Activated B cell treated with CpG ODN at 0.5 μM for 24 hours (primary cell): Measurements from ENCODE around the gene PPP1R12C. TPM values are rescaled to one million over a fixed set of nuclear protein-coding genes. Genes with fewer than 3 reads are reported as not detected.

ENCODE experiments used
- ATAC-seq: fragments of 200-7000 bp; cut with Tn5 transposase; one replicate; pipeline ENCODE4 v1.10.0; 2021; ENCODE audit warnings: low read depth, mild to moderate bottlenecking, moderate library complexity
- CTCF ChIA-PET: fragments of 350-600 bp; sonication (Branson Sonifier 250); formaldehyde crosslinking; loops from one replicate; lab custom pipeline; 2021; ENCODE audit warnings: antibody characterized with exemption; lab: Charles Lee
- POLR2A ChIA-PET: fragments of 350-600 bp; sonication (Branson Sonifier 250); formaldehyde crosslinking; loops from one replicate; lab custom pipeline; 2021; ENCODE audit warnings: antibody characterized with exemption; lab: Charles Lee
- DNase-seq: peaks from one replicate; pipeline ENCODE4 v3.0.0; 2022
- H3K27ac Mint-ChIP-seq: one replicate; pipeline ENCODE4 v1.8.0; 2020; ENCODE audit warnings: mixed read lengths
- H3K27me3 Mint-ChIP-seq: one replicate; pipeline ENCODE4 v1.8.0; 2021; ENCODE audit warnings: mixed read lengths
- H3K36me3 Mint-ChIP-seq: one replicate; pipeline ENCODE4 v1.8.0; 2021; ENCODE audit warnings: low read depth, mixed read lengths
- H3K4me1 Mint-ChIP-seq: one replicate; pipeline ENCODE4 v1.8.0; 2021; ENCODE audit warnings: mixed read lengths
- H3K4me3 Mint-ChIP-seq: one replicate; pipeline ENCODE4 v1.8.0; 2020; ENCODE audit warnings: mild to moderate bottlenecking, mixed read lengths
- H3K9me3 Mint-ChIP-seq: one replicate; pipeline ENCODE4 v1.8.0; 2020; ENCODE audit warnings: mixed read lengths
- intact Hi-C: fragments of 100-400 bp; cut with micrococcal nuclease; formaldehyde crosslinking; loops from one replicate; pipeline ENCODE4 v1.15.1; 2024
- total RNA-seq: library from RNA; stranded (reverse); gene quantifications from 2 replicates; pipeline ENCODE4 v1.2.3, GENCODE V29; 2022
- TF ChIP-seq, protein P1 (sequence below): fragments of 200-600 bp; IDR thresholded peaks from one replicate; pipeline ENCODE4 v1.8.0; 2022; ENCODE audit warnings: antibody characterized with exemption, mild to moderate bottlenecking

PPP1R12C gene
- total RNA-seq, 1 donor from 2014 or later, result 139 TPM

DNA sequence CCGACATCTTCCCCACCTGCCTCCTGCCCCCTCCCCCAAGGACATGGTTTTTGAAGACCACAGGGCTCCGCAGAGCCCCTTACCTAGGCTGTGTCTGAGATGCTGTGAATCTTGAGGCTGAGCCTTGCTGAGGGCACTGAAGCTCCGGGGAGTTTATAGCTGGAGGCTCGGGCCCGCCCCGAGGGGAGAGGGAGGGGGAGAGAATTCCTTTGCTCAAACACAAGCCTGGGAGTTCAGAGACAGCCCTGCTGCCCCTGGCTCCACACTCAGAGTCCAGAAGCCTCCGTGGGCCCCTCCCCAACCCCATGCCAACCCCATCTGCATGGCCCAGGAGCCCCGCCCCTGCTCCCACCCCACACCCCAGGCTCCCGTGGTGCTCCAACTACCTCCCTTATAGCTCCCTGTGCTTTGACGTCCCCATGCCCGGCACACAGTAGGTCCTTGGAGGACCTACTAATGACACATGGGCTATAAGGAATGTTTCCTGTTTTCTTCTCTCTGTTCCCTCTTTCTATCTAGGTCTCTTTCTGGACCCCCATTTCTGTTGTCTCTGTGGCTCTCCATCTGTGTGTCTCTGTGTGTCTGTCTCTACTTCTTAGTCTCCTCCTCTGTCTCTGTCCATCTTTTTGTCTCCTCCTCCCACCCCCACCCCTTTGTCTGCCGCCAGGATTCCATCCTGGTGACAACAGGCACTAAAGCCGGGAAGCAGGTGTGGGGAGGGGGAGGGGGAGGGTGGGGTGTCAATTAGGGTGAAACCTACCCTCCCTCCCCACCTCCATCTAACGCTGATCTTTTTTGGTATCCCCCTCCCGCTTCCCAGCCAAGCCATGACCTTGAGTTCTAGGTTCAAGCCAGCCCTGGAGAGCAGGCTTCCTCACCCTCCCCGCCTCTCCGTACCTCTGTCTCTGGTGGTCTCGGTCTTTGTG lies 31.9 kb upstream of the PPP1R12C start, which contains the start of gene TNNT1:
TNNT1 (minus strand) TSS at position 129 of the 926 bp plus-strand sequence. CDS start 2,049 bp downstream, outside the sequence.
- peaks cover 10% of the 10 kb centered on the region for H3K4me1 Mint-ChIP-seq
- TF ChIP-seq, protein P1, sequence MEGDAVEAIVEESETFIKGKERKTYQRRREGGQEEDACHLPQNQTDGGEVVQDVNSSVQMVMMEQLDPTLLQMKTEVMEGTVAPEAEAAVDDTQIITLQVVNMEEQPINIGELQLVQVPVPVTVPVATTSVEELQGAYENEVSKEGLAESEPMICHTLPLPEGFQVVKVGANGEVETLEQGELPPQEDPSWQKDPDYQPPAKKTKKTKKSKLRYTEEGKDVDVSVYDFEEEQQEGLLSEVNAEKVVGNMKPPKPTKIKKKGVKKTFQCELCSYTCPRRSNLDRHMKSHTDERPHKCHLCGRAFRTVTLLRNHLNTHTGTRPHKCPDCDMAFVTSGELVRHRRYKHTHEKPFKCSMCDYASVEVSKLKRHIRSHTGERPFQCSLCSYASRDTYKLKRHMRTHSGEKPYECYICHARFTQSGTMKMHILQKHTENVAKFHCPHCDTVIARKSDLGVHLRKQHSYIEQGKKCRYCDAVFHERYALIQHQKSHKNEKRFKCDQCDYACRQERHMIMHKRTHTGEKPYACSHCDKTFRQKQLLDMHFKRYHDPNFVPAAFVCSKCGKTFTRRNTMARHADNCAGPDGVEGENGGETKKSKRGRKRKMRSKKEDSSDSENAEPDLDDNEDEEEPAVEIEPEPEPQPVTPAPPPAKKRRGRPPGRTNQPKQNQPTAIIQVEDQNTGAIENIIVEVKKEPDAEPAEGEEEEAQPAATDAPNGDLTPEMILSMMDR, result no peak
- DNase-seq (no peak), ATAC-seq (no peak)
- no peak within 1 kb of the TSS for H3K27ac Mint-ChIP-seq
- H3K36me3 Mint-ChIP-seq, result no peaks in the 10 kb centered on the region
- ChIA-PET POLR2A (no interaction called here), CTCF (no interaction called here)
- peaks cover 38% of the 10 kb centered on the region for H3K27me3 Mint-ChIP-seq
- peaks cover 4% of the 10 kb centered on the region for H3K9me3 Mint-ChIP-seq
- H3K4me3 Mint-ChIP-seq, result no peak within 1 kb of the TSS
- intact Hi-C loops, result no loop called here

DNA sequence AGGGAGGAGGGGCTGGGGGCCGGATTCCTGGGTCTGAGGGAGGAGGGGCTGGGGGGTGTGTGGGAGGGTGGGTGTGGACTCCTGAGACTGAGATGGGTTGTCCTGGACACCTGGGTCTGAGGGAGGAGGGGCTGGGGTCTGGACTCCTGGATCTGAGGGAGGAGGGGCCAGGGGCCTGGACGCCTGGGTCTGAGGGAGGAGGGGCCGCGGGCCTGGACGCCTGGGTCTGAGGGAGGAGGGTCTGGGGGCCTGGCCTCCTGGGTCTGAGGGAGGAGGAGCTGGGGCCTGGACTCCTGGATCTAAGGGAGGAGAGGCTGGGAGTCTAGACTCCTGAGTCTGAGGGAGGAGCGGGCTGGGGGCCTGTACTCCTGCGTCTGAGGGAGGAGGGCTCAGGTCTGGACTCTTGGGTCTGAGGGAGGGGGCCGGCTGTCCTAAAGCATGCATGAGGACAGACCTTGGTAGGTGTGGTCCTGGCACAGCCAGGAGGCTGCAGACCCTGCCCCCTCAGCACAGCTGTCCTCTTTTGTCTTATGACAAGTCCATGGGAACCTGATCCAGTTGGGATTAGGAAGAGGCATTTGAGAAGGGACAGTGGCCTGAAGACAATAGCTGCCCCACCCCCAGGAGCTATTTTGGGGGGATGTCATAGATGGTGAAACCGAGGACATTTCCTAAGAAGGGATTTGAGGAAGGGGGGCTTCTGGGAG lies 30.3 kb upstream of the PPP1R12C start:
- H3K27ac Mint-ChIP-seq, result no peak overlapping the region
- H3K4me1 Mint-ChIP-seq, result peaks cover 5% of the 10 kb centered on the region

DNA sequence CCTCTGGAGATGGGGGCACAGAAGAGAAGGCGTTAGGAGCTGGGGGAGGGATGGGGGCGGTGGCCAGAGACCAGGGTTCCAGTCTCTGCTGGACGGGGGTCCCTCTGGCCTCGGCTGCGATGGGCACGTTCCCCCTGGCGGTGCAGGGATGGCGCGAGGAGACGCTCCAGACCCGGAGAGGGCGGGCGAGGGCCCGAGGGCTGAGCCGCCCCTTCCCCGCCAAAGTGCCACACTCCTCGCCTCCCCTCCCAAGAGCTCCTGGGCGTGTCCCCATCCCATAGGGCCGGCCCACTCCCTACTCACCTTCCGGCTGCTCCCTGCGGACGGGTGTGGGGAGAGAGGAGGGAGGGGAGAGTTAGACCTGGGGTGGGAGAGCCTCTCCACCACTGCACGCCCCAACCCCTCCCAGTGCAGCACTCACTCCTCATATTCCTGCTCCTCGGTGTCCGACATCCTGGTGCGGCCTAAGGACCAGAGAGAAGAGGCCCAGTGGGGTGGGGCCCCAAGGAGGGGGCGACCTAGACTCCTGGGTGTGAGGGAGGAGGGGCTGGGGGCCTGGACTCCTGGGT lies 29.4 kb upstream of the PPP1R12C start:
- Mint-ChIP-seq H3K27ac (no peak overlapping the region), H3K4me3 (no peak overlapping the region), H3K4me1 (peaks cover 2% of the 10 kb centered on the region), H3K36me3 (no peaks in the 10 kb centered on the region), H3K27me3 (peaks cover 46% of the 10 kb centered on the region), H3K9me3 (peaks cover 4% of the 10 kb centered on the region)
- POLR2A ChIA-PET, result interaction anchor here (0.7 kb wide), 1 partner anchor 261 kb away, joined by 9 read pairs; the partner anchor contains the start of gene UBE2S
- CTCF ChIA-PET, result no interaction called here
- ATAC-seq (no peak), DNase-seq (no peak)
- intact Hi-C loops, result no loop called here
- TF ChIP-seq, protein P1, result no peak

More for the DNA sequence above, 30.3 kb upstream of the PPP1R12C start:
- H3K27me3 Mint-ChIP-seq, result peaks cover 45% of the 10 kb centered on the region
- TF ChIP-seq, protein P1, result no peak
- no peak for ATAC-seq
- DNase-seq, result no peak
- H3K9me3 Mint-ChIP-seq, result peaks cover 4% of the 10 kb centered on the region
- intact Hi-C loops, result no loop called here
- ChIA-PET POLR2A (no interaction called here), CTCF (interaction anchor here (0.7 kb wide), 1 partner anchor 13 kb away, joined by 3 read pairs; no protein-coding TSS in a partner anchor)
- H3K36me3 Mint-ChIP-seq, result no peaks in the 10 kb centered on the region
- H3K4me3 Mint-ChIP-seq, result no peak overlapping the region

DNA sequence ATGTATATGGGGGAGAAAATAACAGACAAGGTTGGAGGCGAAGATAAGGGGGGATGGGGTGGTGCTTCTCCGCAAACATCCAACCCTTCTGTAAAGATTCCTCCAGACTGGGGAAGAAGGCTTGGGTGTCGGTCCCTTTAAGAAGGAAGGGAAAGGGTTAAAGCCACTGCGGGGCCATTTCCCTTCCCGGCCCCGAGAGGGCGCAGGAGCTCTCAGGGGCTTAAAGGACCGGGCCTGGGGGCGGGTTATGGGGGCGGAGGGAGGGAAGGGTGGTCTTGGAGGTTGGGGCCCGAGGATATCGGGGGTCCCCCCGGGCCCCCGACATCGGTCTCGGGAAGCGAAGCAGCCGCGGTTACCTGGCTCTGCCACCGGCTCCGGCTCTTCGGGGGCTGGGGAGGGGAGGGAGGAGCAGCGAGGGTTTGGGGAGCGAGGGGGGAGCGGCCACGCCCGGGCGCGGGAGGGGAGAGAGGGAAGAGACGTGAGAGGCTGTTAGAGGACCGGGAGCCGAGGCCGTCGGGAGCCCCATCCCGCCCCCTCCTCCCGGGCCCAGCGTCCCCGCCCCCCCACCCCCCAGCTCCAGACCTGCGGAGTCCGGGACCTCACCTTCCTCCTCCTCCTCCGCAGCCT lies 28.8 kb upstream of the PPP1R12C start:
- Mint-ChIP-seq H3K36me3 (no peaks in the 10 kb centered on the region), H3K9me3 (no peaks in the 10 kb centered on the region), H3K27ac (no peak overlapping the region), H3K4me1 (peaks cover 4% of the 10 kb centered on the region), H3K27me3 (peaks cover 49% of the 10 kb centered on the region), H3K4me3 (no peak overlapping the region)
- TF ChIP-seq, protein P1, result no peak
- ATAC-seq, result no peak
- no peak for DNase-seq
- ChIA-PET POLR2A (interaction anchor here (0.6 to 0.7 kb wide), 2 partner anchors 21 to 261 kb away, joined by 3 to 9 read pairs; partner anchors contain the start of gene UBE2S), CTCF (no interaction called here)
- intact Hi-C loops, result no loop called here
